Measurements from ENCODE around the gene TSFM. TPM values are rescaled to one million over a fixed set of nuclear protein-coding genes. Genes with fewer than 3 reads are reported as not detected.

TSFM gene
- total and polyA plus RNA-seq, 3 donors from 2014 or later = 26.9 to 51.2 (median 30.0) TPM

DNA sequence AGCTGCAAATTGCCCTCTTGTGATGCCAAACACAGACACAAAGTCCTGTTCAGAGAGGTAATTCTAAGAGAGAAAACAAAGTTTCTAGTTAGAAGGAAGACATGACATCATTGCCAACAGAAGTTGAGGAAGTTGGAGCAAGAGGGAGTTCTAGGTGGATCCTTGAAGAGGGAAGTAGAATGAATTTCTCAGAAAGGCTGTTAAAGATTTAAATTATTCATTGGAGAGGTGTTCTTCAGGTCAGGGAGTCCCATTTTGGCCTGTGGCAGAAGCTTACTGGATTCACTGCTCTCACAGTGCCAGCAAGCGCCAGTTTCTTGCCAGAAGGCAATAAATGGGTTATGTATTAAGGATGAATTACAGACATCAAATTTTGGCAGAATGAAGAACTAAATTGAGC, 15.3 kb downstream of the TSFM start:
- no peak for TF ChIP-seq POLR2A (IDR thresholded peaks at IDR 0.05)
- DNase-seq = no peak
- intact Hi-C loops (cut with DNase I; ENCODE audit: low total_unique reads) = no loop called here
- no peak overlapping the region for H3K4me3 ChIP-seq
- H3K9me3 ChIP-seq = no peaks in the 10 kb centered on the region
- no peaks in the 10 kb centered on the region for H3K4me1 ChIP-seq
- WGBS, 2 donors = 96 to 100% methylated on average over 1 of the region's 1 CpG
- no peak overlapping the region for H3K27ac ChIP-seq
- no peaks in the 10 kb centered on the region for H3K36me3 ChIP-seq (ENCODE audit: low read depth, missing control alignments)
- H3K27me3 ChIP-seq = no peaks in the 10 kb centered on the region

GRCh38 chr12:57800965-57801364, 18.4 kb downstream of the TSFM start:
- Histone ChIP-seq H3K27me3 (no peaks in the 10 kb centered on the region), H3K4me1 (no peaks in the 10 kb centered on the region), H3K4me3 (no peak overlapping the region), H3K27ac (no peak overlapping the region), H3K36me3 (ENCODE audit: low read depth, missing control alignments) (no peaks in the 10 kb centered on the region), H3K9me3 (no peaks in the 10 kb centered on the region)
- intact Hi-C loops (cut with DNase I; ENCODE audit: low total_unique reads) = loop anchor here (10.0 kb wide), 1 partner anchor 104 kb away; no protein-coding TSS in a partner anchor
- no peak for DNase-seq
- whole genome bisulfite sequencing, 2 donors = 94 to 98% methylated on average over 3 of the region's 3 CpGs
- TF ChIP-seq CTCF (IDR thresholded peaks at IDR 0.05) = no peak

DNA sequence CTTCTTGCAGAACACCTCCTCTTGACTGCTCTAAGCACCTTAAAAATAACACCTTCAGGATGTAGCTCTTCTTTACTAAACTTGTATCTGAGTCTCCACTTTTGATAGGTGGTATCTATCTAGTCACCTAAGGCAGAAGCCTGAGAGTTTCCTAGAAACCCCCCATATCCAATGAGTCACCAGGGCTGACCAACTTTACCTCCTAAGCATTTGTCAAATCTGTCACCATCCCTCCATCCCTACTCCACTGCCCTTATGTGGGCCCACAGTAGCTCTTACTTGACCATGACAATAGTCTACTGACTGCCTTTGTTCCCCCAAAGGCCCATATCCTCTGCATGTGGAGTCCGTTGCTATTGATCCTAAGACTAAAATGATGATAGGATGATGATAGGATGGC, 20.0 kb downstream of the TSFM start:
- Histone ChIP-seq H3K36me3 (ENCODE audit: low read depth, missing control alignments) (no peaks in the 10 kb centered on the region), H3K4me3 (no peak overlapping the region), H3K27ac (no peak overlapping the region), H3K4me1 (no peaks in the 10 kb centered on the region), H3K9me3 (no peaks in the 10 kb centered on the region), H3K27me3 (no peaks in the 10 kb centered on the region)
- intact Hi-C loops (cut with DNase I; ENCODE audit: low total_unique reads) = loop anchor here (10.0 kb wide), 1 partner anchor 102 kb away; no protein-coding TSS in a partner anchor
- no peak for DNase-seq
- TF ChIP-seq POLR2A (IDR thresholded peaks at IDR 0.05) (no peak), CTCF (IDR thresholded peaks at IDR 0.05) (no peak)
- WGBS, 2 donors = 86 to 97% methylated on average over 1 of the region's 1 CpG

- DNase-seq = peak; percentile 69
- peak; percentile 55 to 76 (median 66) for TF ChIP-seq CTCF (IDR thresholded peaks at IDR 0.05)
- TF ChIP-seq POLR2A (IDR thresholded peaks at IDR 0.05) = no peak
- Histone ChIP-seq H3K9me3 (no peaks in the 10 kb centered on the region), H3K36me3 (ENCODE audit: low read depth, missing control alignments) (no peaks in the 10 kb centered on the region), H3K27ac (no peak overlapping the region), H3K4me3 (no peak overlapping the region), H3K27me3 (no peaks in the 10 kb centered on the region), H3K4me1 (no peaks in the 10 kb centered on the region)
- 48 to 60% methylated on average over 9 of the region's 9 CpGs for WGBS, 2 donors
- intact Hi-C loops (cut with DNase I; ENCODE audit: low total_unique reads) = loop anchor here (10.0 kb wide), 1 partner anchor 101 kb away; no protein-coding TSS in a partner anchor
These were observed 20.8 kb downstream of the TSFM start for GRCh38 chr12:57803319-57803893.

DNA sequence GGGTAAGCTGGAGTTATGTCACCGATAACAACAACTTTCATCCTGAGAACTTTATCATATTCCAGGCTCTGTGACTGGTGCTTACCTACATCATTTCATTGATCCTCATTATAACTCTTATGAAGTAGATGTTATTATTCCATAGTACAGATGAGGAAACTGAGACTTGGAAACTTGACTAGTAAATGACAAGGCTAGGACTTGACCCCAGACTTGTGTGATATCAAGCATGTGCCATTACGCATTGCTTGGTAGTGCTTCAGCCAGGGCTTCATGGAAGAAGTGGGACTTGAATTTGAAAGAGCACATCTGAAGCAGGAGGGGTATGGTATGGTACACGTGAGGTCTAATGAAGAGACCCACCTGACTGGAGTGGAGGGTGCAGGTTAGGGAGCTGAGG, 24.1 kb downstream of the TSFM start:
- 98% methylated on average over 3 of the region's 3 CpGs for WGBS, 2 donors

More for the DNA sequence above, 24.1 kb downstream of the TSFM start:
- H3K9me3 ChIP-seq = no peaks in the 10 kb centered on the region
- H3K27ac ChIP-seq = no peak overlapping the region
- no peak for DNase-seq
- H3K36me3 ChIP-seq (ENCODE audit: low read depth, missing control alignments) = no peaks in the 10 kb centered on the region
- intact Hi-C loops (cut with DNase I; ENCODE audit: low total_unique reads) = loop anchor here (10.0 kb wide), 1 partner anchor 98 kb away; no protein-coding TSS in a partner anchor
- no peaks in the 10 kb centered on the region for H3K4me1 ChIP-seq
- H3K27me3 ChIP-seq = no peaks in the 10 kb centered on the region
- H3K4me3 ChIP-seq = no peak overlapping the region
- TF ChIP-seq CTCF (IDR thresholded peaks at IDR 0.05) (no peak), POLR2A (IDR thresholded peaks at IDR 0.05) (no peak)
